ENCODE measurements around the gene HPCAL4.

The HPCAL4 gene

GRCh38 chr1:39700348-39700747 is 9.1 kb upstream of the HPCAL4 start:
- DNase-seq: no peak

DNA sequence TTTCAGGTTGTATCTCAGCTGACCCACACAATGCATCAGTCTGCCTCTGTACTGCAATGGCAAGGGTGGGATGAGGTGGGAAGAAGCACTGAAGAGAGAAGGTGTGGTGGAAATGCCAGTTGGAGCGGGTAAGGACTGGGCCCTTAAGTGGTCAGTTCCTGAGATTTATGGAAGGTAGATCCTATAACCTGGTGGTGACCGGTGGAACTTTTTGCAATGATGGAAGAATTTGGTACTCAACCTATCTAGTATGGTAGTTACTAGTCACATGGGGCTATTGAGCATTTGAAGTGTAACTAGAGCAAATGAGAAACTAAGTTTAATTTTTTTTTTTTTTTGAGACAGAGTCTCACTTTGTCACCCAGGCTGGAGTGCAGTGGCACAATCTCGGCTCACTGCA is 8.2 kb upstream of the HPCAL4 start:
- DNase-seq: no peak

DNA sequence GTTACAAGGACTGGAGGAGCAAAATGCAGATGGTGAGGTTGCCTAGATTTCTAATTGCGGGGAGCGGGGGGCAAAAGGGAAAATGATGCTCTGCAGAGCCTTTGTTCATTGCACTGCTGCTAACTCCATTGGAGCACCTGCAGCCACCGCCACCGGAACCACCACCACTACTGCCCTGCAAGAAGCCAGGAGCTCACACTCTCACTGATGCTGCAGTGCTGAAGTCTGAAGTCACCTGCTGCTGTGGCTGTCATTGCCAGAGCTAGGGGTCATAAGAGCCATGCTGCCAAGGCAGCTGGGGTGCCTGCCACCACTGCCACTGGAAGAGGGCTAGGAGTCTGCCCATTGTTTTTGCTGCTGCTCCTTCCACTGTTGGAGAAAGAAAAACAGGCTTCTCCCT is 7.3 kb upstream of the HPCAL4 start:
- DNase-seq: no peak

GRCh38 chr1:39696448-39696847 is 5.2 kb upstream of the HPCAL4 start:
- DNase-seq: no peak

DNA sequence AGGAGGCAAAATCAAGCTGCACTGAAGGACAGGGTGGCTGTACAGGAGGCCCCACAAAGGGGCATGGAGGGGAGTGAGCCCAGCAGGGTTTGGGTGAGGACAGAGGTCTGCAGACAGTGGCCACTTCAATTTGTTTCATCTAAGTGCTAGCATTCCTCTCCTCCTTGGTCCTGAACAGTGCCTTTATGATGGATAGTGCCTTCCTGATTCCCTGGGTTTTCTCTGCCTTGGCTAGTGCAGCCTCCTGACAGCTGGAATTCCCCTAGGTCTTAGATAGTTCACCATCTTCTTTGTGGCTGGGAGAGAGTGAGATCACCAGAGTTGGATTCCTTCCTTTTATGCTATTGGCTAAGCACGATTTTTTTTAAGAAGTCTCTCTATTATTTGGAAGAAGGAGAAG is 3.8 kb upstream of the HPCAL4 start:
- no peak for DNase-seq

DNA sequence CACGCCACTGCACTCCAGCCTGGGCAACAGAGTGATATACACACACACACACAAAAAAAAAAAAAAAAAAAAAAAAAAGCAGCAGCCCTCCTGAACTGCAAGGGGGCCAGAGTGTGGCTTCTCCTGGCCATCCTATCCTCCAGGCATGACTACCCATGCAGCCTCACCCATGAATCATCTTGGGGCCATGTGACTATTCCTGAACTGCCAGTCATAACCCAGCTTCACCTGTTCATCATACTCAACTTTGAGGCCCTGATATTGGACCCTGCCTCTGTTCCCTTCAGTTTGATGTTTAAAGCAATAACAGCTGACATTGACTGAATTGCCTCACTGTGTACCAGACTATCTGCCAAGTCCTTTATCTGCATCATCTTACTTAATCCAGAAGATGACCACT is 2.8 kb upstream of the HPCAL4 start:
- no peak for DNase-seq

GRCh38 chr1:39692152-39693074 is 1.2 kb upstream of the HPCAL4 start:
- peak; percentile 28 for DNase-seq

GRCh38 chr1:39690794-39691382 is 345 bp downstream of the HPCAL4 start:
- peak; percentile 14 for DNase-seq

DNA sequence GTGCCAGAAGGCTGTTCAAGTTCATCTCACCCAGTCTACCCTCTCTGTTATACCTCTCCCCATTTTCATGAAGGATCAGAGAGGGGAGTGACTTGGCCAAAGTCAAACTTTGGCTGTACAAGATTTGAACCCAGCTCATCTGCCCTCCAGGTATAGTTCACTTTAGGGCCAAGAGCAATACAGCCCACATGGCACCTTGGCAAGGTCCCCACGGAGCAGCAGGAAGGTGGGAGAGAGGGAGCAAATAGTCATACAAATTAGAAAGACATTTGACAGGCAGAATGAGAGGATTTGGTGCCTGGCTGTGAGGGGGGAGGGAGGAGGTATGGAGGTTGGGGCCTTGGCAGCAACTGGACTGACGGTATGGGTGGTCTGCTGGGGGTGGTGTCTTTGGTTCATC is 1.0 kb downstream of the HPCAL4 start:
- no peak for DNase-seq

- DNase-seq: no peak
Observed at GRCh38 chr1:39689635-39690034, 1.6 kb downstream of the HPCAL4 start.

DNA sequence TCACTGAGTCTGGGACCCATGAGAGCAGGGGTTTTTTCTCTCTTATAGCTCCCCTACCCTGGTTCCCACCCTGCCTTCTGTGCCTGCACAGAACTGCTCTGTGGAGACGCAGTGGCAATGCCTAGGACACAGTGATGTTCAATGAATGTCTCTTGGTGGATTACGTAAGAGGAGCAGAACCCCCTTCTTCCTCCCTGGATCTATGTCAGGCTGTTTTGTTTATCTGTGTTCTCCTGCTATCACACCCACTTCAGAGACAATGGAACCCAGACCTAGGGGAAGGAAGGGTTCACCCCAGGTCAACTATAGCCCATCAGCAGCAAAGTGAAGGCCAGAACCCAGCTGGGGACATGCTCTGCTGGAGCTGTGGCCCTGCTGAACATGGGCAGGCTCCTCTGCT is 2.0 kb downstream of the HPCAL4 start:
- DNase-seq: no peak

GRCh38 chr1:39688706-39689105 is 2.5 kb downstream of the HPCAL4 start:
- no peak for DNase-seq

DNA sequence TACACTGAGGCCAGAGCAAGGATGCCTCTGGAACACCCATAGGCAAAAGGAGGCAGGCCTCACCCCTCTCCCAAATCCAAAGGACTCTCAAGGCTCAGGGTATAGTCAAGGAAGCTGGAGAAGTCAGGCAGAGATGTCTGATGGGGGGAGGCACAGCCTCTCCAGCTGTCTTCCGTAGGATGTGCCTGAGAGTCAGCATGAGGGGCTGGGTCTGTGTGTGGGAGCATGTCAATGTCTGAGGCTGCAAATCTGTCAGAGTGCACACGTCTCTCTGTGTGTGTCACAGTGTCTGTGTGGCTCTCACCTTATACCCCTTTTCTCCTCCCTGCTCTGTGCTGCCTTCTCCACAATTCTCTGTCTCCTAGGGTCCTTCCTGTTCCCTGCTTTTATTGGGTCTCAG is 4.0 kb downstream of the HPCAL4 start:
- no peak for DNase-seq

GRCh38 chr1:39685071-39685470 is 6.2 kb downstream of the HPCAL4 start:
- DNase-seq: no peak

DNA sequence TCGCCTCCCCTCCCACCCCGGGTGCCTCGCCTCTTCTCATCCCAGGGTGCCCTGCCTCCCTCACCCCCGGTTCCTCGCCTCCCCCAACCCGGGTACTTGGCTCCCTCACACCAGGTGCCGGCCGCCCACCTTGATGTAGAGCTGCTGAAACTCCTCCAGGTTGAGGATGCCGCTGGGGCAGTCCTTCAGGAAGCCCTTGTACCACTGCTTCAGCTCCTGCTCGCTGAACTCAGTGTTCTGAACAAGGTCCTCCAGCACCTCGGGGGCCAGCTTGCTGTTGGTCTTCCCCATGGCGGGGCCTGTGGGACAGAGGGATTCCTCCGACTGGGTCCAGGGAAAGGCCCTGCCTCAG is 6.9 kb downstream of the HPCAL4 start:
- DNase-seq: no peak

GRCh38 chr1:39683591-39684312 is 7.5 kb downstream of the HPCAL4 start:
- DNase-seq: peak; percentile 57

- DNase-seq: no peak
Observed at GRCh38 chr1:39681999-39682398, 9.2 kb downstream of the HPCAL4 start.

GRCh38 chr1:39681294-39681693 is 9.9 kb downstream of the HPCAL4 start:
- no peak for DNase-seq

DNA sequence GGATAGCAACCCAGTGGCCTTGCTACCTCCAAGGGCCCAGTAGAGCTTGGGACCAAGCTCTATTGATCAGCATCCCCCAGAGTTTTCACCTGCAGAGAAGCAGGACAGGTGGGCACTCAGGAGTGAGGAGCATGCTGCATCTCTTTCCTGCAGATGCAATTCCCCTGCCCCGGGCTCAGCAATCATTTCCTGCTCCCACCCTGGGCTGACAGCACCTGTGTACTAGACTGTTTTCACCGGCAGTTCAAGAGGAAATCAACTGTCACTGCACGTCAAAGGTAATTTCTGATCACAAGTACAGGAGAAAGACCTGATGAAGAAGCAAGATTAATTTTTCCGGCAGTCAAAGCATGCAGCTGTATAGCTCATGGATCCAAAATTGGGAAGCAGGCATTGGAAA is 10.5 kb downstream of the HPCAL4 start:
- no peak for DNase-seq

DNA sequence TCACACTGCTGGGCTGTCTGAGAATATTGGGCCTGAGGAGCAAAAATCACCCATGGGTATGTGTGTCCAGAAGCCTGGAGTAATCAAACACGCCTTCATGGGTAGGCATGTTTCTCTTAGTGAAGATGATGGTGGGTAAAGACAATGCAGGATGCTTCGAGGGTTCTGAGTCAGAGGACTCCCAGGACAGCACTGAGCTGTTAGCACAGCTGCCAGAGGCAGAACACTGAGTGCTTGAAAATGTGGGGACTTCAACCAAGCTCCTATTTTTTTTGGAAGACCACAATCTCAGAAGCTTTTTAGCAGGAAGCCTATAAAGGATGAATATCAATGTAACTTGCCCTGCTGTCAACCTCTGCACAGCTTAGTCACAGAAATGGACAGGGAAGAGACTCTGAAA is 11.4 kb downstream of the HPCAL4 start:
- no peak for DNase-seq

DNA sequence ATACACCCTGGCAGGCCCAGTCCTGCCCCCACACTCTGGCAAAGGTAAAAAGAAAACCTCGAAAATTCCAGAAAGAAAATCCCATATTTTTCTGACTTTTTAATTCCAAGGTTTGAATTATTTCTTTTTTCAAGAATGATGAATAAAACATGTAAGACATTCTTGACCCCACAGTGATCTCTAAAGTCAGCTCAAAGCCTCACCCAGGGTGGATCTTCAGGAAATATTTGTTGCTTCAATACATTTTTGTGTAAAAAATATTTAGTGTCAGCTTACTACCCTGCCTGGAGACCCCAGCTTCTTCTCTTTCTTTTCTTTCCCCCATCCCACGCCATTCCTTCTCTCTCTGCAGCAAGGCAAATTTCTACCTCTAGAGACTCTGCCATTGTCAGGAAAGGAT is 12.3 kb downstream of the HPCAL4 start:
- no peak for DNase-seq

- no peak for DNase-seq
Observed at GRCh38 chr1:39677645-39678044, 13.6 kb downstream of the HPCAL4 start.

DNA sequence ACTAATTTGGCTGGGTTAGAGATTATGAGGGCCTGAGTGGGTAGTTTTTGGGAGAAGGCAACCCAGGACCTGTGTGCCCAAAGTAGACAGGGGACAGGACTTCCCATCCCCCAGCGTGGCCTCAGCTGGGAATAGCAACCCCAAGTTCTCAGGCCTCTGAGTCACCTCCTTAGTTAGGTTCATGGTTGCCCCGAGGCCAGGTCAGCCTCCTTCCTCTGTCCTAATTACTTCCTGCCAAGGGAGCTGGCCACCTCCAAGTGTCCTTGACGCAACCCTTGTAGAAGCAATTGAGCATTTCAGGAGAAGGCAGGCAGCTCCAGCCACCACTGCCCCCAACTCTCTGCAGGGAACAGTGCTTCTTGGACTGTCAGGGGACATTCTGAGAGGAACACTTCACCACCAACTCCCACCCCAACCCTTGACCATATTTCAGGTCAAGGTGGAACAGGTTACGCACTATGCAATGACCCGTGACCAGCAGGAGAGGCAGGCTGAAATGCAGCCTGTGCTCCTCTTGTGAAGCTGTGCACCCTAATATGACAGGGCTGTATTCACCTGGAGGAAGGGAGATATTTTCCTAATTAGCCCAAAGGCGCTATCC is 14.2 kb downstream of the HPCAL4 start:
- no peak for DNase-seq

- no peak for DNase-seq
Observed at GRCh38 chr1:39675220-39675619, 16.0 kb downstream of the HPCAL4 start.

All from activated CD4-positive, alpha-beta T cell treated with anti-CD3 and anti-CD28 coated beads, Interleukin-2, amount 50 U/mL, for 1 hour (primary cell).